Hypothalamus (tissue), 51 donors: ENCODE results near the gene CGN.
"Not testable (repeated sequence)": the region's sequence is repeated elsewhere in the genome, so short reads cannot be mapped to it uniquely, and the experiment has no call there.

ENCODE experiments used
- DNase-seq, 51 donors: peaks; one replicate each; lab custom pipeline; 2025; lab: John Stamatoyannopoulos, UW

Gene CGN

DNA sequence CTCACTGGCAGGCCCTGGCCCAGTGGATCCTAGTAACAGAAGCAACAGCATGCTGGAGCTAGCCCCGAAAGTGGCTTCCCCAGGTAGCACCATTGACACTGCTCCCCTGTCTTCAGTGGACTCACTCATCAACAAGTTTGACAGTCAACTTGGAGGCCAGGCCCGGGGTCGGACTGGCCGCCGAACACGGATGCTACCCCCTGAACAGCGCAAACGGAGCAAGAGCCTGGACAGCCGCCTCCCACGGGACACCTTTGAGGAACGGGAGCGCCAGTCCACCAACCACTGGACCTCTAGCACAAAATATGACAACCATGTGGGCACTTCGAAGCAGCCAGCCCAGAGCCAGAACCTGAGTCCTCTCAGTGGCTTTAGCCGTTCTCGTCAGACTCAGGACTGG lies 7.7 kb downstream of the CGN start:
- no peak for DNase-seq

DNA sequence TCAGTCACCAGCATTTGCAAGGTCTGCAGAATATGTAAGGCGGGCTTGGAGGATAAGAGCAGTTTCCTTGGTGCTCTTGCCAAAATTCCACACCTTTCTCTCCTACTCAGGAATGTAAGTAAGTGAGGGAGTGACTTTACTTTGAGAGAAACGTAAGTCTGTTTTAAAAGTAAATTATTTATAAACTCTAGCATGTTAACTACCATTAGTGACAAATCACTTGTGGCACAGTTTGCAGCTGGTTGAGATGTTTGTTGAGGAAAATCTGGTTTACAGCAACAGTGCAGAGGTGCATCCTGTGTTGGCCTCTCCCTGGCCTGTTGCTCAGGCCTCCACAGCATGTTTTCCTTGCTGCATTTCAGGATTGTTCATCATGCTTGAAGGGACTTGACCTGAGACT lies 8.5 kb downstream of the CGN start:
- no peak for DNase-seq

DNA sequence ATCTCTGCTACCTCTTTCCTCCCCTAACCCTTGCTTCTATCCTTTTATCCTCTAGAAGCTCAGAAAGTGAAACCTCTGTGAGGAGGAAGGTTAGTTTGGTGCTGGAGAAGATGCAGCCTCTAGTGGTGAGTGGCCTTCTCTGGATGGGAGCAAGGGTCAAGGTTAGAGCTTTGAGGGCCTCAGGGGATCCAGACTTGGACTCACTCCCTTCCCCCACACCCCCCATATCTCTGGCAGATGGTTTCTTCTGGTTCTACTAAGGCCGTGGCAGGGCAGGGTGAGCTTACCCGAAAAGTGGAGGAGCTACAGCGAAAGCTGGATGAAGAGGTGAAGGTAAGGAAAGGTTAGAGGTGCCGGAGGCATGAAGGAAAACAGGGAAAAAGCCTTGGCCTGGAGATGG lies 9.2 kb downstream of the CGN start:
- DNase-seq: no peak

GRCh38 chr1:151522427-151522826 lies 11.2 kb downstream of the CGN start:
- DNase-seq: not testable (repeated sequence)

GRCh38 chr1:151523326-151523725 lies 12.1 kb downstream of the CGN start:
- DNase-seq: no peak

- no peak for DNase-seq
Observed at GRCh38 chr1:151524736-151525135, 13.5 kb downstream of the CGN start.

DNA sequence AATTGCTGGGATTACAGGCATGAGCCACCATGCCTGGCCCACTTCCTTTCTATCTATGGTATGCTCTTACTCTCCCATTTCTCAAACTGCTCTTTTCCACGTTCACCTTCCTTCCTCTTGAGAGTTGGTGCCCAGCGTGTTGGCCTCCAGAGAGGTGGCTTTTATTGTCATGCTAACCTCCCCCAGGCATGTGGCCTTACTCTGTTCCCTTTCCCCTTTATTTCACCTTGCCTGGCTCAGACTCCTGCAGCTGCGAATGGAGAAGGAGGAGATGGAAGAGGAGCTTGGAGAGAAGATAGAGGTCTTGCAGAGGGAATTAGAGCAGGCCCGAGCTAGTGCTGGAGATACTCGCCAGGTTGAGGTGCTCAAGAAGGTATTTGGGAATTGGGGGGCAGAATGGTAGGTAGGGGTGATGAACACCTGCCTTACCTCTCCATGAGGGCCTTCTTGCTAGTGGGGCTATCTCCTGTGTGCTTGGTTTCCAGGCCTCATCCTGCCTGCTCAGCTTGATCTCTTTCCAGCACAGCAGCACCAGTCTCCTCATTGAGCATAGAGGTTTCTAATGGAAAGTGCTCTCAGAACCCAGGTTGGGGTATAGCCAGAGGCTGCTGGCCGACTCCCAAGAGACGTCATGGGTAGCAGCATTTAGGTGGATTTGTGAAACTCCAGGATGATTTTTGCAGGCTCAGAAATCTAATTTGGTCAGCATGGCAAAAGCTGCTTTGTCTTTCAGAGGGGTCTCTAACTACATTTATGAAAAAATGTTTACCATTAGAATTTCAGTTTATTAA lies 15.7 kb downstream of the CGN start:
- peak in 1 of 51 donors; percentile 7 for DNase-seq

DNA sequence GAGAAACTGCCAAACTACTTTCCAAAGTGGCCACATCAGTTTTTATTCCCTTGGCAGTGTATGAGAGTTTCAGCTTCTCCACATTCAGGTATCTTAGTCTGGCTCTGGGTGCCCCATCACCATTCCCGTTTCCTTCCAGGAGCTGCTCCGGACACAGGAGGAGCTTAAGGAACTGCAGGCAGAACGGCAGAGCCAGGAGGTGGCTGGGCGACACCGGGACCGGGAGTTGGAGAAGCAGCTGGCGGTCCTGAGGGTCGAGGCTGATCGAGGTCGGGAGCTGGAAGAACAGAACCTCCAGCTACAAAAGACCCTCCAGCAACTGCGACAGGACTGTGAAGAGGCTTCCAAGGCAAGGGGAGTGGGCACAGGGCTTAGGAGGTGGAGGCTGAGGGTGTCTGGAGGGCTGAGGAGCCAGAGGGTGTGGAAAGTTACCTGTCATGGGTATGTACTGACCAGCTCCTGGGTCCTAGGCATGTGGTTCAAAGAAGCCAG lies 18.1 kb downstream of the CGN start:
- no peak for DNase-seq

GRCh38 chr1:151529781-151530180 lies 18.6 kb downstream of the CGN start:
- no peak for DNase-seq

- DNase-seq: no peak
Observed at GRCh38 chr1:151530461-151530860, 19.3 kb downstream of the CGN start.

GRCh38 chr1:151533870-151534269 lies 22.7 kb downstream of the CGN start:
- DNase-seq: no peak

DNA sequence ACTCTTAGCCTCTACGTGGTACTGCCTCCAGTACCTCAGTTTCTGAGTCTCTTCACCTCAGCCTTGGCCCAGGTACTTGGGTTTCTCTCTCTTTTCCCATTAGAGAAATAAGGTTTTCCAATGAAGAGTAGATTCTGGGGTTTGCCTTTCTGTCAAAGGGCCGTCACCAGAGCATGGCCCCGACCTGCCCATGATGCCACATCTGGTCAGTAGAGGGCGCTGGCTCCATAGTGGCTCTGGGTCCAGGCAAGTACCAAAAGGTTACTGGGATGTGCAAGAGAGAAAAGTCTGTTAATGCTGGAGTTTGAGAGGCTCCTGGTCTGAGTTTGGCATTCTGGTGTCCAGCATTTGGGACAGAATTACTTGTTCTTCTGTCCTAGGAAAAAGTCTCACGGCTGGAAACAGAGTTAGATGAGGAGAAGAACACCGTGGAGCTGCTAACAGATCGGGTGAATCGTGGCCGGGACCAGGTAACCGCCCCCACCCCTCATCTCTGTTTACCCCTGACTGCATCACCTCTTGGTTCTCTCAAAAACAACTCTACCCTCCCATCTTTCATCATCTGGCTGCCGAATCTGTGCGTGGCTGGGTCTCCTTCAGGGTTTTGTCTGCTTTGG lies 23.6 kb downstream of the CGN start:
- DNase-seq: peak in 46 of 51 donors; percentile 5 to 84 (median 49)

DNA sequence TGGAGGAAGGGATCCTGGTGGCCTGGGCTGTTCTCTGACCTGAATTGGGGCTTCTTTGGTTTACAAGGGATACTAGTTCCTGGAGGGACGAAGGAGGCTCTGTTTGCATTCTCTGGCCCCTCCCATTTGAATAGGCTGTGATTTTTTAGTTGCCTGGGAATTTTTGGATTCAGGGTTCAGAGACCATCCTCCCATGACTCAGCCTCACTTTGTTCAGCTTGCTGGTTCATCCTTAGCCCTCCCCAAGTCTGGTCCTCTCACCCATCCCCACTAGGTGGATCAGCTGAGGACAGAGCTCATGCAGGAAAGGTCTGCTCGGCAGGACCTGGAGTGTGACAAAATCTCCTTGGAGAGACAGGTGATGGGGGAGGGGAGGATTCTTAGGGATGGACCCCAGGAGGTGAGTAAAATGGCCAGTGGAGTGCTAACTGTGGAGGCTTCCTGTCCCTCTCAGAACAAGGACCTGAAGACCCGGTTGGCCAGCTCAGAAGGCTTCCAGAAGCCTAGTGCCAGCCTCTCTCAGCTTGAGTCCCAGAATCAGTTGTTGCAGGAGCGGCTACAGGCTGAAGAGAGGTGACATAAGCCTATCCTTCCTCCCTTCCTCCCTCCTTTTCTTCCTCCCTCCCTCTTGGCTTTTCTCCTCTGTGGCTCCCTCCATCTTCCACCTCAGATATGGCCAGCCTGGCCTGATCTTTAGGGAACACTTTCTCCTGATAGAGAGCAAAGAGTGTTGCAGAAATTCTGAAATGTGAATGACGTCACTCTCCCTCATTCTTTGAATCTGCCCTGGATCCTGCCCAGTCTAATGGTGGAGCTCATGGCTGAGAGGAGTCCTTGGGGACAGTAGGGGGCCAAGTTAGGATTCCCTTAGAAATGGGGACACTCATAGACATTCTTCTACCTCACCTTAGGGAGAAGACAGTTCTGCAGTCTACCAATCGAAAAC lies 24.4 kb downstream of the CGN start:
- no peak for DNase-seq

GRCh38 chr1:151536499-151536898 lies 25.3 kb downstream of the CGN start:
- DNase-seq: no peak

GRCh38 chr1:151537112-151537511 lies 25.9 kb downstream of the CGN start:
- no peak for DNase-seq

- peak in 26 of 51 donors; percentile 4 to 67 (median 26) for DNase-seq
Observed at GRCh38 chr1:151539321-151540020, 28.3 kb downstream of the CGN start.

DNA sequence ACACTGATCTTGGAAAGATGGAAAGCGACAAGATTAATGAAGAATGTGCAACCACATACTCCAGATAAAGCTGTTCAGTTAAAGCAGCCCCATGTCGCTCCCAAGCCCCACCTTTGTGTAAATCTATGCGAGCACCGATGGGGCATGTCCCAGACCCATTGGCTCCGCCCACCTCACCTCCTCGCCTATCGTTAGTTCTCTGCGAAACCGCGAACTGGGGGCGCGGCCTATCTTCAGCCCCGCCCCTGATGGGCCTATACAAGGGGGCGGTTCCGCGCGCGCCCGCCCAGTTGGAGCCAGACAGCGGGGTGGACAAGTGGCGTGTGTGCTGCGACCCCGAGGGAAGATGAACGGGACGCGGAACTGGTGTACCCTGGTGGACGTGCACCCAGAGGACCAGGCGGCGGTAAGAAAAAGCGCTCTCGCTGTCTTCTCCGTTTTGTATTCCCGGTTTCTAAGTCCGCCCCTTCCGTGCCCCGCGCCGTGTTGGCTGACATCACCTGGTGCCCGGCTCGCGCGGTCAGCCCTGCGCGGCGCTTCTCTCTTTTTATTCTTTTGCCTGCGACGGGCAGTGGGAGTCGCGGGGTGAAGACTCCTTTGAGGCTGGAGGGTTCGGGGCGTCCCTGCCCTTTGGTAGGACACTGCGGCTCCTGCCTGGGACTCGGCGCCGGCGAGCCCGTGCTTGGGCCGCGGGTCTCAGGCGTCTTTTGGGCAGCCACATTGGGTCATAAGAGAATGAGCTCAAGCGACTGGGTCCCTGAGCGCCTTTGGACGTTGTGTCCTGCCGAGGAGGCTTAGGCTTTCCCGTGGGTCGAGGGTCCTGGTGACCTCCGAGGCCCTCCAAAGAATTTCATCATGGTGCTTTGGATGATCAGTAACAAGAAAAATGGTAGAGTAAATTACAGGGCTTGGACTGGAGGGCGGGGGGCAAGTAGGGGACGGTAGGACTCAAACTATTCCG lies 29.1 kb downstream of the CGN start, which contains the start of gene TUFT1:
Gene TUFT1 (plus strand): TSS at position 289 of the 961 bp plus-strand sequence. CDS start 58 bp downstream, at position 347.
- DNase-seq: peak in 50 of 51 donors; percentile 20 to 89 (median 72)

- peak in 5 of 51 donors; percentile 2 to 21 (median 9) for DNase-seq
Observed at GRCh38 chr1:151540982-151541377, 29.8 kb downstream of the CGN start.

- no peak for DNase-seq
Observed at GRCh38 chr1:151541752-151542151, 30.6 kb downstream of the CGN start.
